ENCODE measurements around the gene SNPH.

SNPH gene

DNA sequence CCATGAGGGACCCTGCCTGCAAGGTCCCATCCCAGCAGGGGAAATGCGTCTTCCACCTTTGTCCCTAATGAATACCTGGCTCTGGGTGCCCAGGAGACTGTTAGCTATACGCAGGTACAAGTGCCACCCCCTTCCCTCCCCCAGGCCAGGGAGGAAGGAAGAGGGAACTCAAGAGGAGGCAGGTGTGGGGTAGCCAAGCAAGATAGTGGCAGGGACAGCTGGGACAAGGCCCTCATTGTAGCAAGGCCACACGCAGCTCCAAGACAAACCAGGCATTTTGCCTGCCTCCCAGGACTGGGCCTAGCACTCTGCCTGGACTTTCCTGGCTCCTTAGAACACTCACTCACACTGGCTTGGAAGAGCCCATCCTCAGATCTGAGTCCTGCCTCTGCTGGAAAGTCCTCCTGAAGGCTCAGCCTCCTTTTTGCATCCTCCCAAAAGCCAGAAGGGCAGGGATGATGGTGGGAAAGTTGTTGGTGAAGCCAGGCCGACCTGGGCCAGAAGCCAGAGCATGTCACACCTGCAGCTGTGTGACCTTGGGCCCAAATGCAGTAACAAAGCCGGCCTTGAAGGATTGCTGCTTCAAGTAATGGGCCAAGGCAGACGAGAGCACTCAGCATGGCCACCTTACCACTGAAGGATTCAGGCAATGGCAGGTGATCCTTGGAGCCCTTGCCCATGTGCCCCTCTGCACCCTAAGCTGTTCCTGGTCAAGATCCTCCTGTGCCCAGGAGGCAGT is 27.7 kb downstream of the SNPH start (continued):
- TF ChIP-seq ZNF175 (tag by site-specific recombination; IDR thresholded peaks at IDR 0.05) (no peak), ZNF660 (tag by site-specific recombination; IDR thresholded peaks at IDR 0.05) (no peak), ZNF394 (tag by site-specific recombination; IDR thresholded peaks at IDR 0.05; ENCODE audit: borderline replicate concordance) (no peak), ZNF521 (tag by site-specific recombination; IDR thresholded peaks at IDR 0.05) (no peak), ZNF624 (tag by site-specific recombination; IDR thresholded peaks at IDR 0.05) (no peak), ZBTB20 (tag by site-specific recombination; IDR thresholded peaks at IDR 0.05) (no peak), ZNF138 (tag by site-specific recombination; IDR thresholded peaks at IDR 0.05; ENCODE audit: borderline replicate concordance) (no peak), ZNF132 (tag by site-specific recombination; IDR thresholded peaks at IDR 0.05; ENCODE audit: borderline replicate concordance) (no peak), ZEB2 (tag by site-specific recombination; IDR thresholded peaks at IDR 0.05) (no peak), SP2 (tag by site-specific recombination; IDR thresholded peaks at IDR 0.05) (no peak), YY1 (tag by site-specific recombination; IDR thresholded peaks at IDR 0.05) (no peak)
- TF ChIP-seq, protein P1, sequence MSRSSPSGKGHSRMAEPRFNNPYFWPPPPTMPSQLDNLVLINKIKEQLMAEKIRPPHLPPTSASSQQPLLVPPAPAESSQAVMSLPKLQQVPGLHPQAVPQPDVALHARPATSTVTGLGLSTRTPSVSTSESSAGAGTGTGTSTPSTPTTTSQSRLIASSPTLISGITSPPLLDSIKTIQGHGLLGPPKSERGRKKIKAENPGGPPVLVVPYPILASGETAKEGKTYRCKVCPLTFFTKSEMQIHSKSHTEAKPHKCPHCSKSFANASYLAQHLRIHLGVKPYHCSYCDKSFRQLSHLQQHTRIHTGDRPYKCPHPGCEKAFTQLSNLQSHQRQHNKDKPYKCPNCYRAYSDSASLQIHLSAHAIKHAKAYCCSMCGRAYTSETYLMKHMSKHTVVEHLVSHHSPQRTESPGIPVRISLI (tag by site-specific recombination; IDR thresholded peaks at IDR 0.05): no peak
- TF ChIP-seq, protein P2, sequence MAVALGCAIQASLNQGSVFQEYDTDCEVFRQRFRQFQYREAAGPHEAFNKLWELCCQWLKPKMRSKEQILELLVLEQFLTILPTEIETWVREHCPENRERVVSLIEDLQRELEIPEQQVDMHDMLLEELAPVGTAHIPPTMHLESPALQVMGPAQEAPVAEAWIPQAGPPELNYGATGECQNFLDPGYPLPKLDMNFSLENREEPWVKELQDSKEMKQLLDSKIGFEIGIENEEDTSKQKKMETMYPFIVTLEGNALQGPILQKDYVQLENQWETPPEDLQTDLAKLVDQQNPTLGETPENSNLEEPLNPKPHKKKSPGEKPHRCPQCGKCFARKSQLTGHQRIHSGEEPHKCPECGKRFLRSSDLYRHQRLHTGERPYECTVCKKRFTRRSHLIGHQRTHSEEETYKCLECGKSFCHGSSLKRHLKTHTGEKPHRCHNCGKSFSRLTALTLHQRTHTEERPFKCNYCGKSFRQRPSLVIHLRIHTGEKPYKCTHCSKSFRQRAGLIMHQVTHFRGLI (tag by site-specific recombination; IDR thresholded peaks at IDR 0.05): no peak

DNA sequence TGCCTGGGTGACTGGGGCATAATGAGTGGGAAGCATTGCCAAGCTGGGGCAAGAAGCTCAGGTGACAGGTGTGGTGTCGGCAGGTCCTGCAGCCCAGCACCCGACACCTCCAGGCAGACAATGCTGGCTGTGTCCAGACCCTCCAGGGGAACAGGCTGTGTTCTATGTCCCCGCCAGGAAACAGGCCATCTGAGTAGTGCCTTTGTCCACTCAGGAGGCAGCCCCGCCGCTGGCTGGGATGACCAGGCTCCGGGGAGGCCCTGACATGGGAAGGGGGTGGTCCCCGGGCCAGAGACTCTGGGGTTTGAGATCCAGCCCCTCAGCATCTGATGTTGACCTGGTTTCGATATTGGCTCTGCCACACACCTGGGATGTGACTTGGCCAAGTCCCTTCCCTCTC is 28.4 kb downstream of the SNPH start:
- Histone ChIP-seq H3K4me3 (ENCODE audit: low read depth, low read length) (no peak overlapping the region), H3K27ac (ENCODE audit: extremely low read depth, low read depth, low read length) (no peak overlapping the region), H3K4me1 (ENCODE audit: control insufficient read depth, insufficient read depth, low read length) (no peaks in the 10 kb centered on the region), H3K36me3 (ENCODE audit: control insufficient read depth in 2 of 2, insufficient read depth in 1 of 2, low read length in 2 of 2) (peaks cover 0 to 5% of the 10 kb centered on the region in 2 experiments; a peak in 1 of 3 replicates), H3K9me3 (ENCODE audit: control insufficient read depth, insufficient read depth, low read depth, low read length) (no peaks in the 10 kb centered on the region)
- POLR2A ChIA-PET: no interaction called here
- CTCF ChIA-PET: no interaction called here
- TF ChIP-seq ZNF623 (tag by site-specific recombination; IDR thresholded peaks at IDR 0.05) (no peak), ZNF335 (tag by site-specific recombination; conservative IDR thresholded peaks at IDR 0.05) (no peak), ZNF433 (tag by site-specific recombination; IDR thresholded peaks at IDR 0.05; ENCODE audit: low read depth) (no peak), ZNF426 (tag by site-specific recombination; IDR thresholded peaks at IDR 0.05) (no peak), KLF16 (tag by site-specific recombination; IDR thresholded peaks at IDR 0.05) (no peak), ZIC2 (tag by site-specific recombination; IDR thresholded peaks at IDR 0.05) (no peak), GLI2 (tag by site-specific recombination; IDR thresholded peaks at IDR 0.05; ENCODE audit: borderline replicate concordance, low read depth) (no peak), ZNF785 (tag by site-specific recombination; IDR thresholded peaks at IDR 0.05) (no peak), ZNF302 (tag by site-specific recombination; IDR thresholded peaks at IDR 0.05; ENCODE audit: low read depth) (no peak), ZFHX2 (tag by site-specific recombination; conservative IDR thresholded peaks at IDR 0.05) (no peak), ZBTB17 (tag by site-specific recombination; IDR thresholded peaks at IDR 0.05) (no peak), ZNF560 (tag by site-specific recombination; IDR thresholded peaks at IDR 0.05; ENCODE audit: borderline replicate concordance) (no peak), ZNF341 (tag by site-specific recombination; IDR thresholded peaks at IDR 0.05; ENCODE audit: low read depth) (no peak), ZNF112 (tag by site-specific recombination; IDR thresholded peaks at IDR 0.05) (no peak), ZNF311 (tag by site-specific recombination; IDR thresholded peaks at IDR 0.05; ENCODE audit: borderline replicate concordance) (no peak), ZNF768 (tag by site-specific recombination; IDR thresholded peaks at IDR 0.05) (no peak), SP7 (tag by site-specific recombination; IDR thresholded peaks at IDR 0.05) (no peak), ZNF157 (tag by site-specific recombination; IDR thresholded peaks at IDR 0.05) (no peak)
- TF ChIP-seq, protein P3, sequence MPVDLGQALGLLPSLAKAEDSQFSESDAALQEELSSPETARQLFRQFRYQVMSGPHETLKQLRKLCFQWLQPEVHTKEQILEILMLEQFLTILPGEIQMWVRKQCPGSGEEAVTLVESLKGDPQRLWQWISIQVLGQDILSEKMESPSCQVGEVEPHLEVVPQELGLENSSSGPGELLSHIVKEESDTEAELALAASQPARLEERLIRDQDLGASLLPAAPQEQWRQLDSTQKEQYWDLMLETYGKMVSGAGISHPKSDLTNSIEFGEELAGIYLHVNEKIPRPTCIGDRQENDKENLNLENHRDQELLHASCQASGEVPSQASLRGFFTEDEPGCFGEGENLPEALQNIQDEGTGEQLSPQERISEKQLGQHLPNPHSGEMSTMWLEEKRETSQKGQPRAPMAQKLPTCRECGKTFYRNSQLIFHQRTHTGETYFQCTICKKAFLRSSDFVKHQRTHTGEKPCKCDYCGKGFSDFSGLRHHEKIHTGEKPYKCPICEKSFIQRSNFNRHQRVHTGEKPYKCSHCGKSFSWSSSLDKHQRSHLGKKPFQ (tag by site-specific recombination; IDR thresholded peaks at IDR 0.05): no peak
- TF ChIP-seq, protein P4, sequence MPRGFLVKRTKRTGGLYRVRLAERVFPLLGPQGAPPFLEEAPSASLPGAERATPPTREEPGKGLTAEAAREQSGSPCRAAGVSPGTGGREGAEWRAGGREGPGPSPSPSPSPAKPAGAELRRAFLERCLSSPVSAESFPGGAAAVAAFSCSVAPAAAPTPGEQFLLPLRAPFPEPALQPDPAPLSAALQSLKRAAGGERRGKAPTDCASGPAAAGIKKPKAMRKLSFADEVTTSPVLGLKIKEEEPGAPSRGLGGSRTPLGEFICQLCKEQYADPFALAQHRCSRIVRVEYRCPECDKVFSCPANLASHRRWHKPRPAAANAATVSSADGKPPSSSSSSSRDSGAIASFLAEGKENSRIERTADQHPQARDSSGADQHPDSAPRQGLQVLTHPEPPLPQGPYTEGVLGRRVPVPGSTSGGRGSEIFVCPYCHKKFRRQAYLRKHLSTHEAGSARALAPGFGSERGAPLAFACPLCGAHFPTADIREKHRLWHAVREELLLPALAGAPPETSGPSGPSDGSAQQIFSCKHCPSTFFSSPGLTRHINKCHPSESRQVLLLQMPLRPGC (tag by site-specific recombination; IDR thresholded peaks at IDR 0.05): no peak
